ENCODE measurements around the gene VDR.

The VDR gene

GRCh38 chr12:47860279-47860841 lies 44.4 kb downstream of the VDR start:
- TF ChIP-seq EZH2phosphoT487 (IDR thresholded peaks at IDR 0.05; ENCODE audit: borderline replicate concordance, low read length) (no peak), CTCF (IDR thresholded peaks at IDR 0.05; ENCODE audit: low read depth, low read length, poor library complexity, severe bottlenecking) (no peak)
- H3K9me2 ChIP-seq (replicated peaks; ENCODE audit: control insufficient read depth, low read length), result no peaks in the 10 kb centered on the region

GRCh38 chr12:47858511-47859266 lies 46.1 kb downstream of the VDR start:
- Histone ChIP-seq H3K27me3 (ENCODE audit: control insufficient read depth, low read length) (no peaks in the 10 kb centered on the region), H3K4me1 (ENCODE audit: control insufficient read depth, low read length) (no peaks in the 10 kb centered on the region), H3K4me2 (ENCODE audit: low read length) (no peak overlapping the region), H3K9me3 (ENCODE audit: control insufficient read depth, insufficient read depth, low read length) (no peaks in the 10 kb centered on the region), H3K9me2 (replicated peaks; ENCODE audit: control insufficient read depth, low read length) (no peaks in the 10 kb centered on the region), H4K20me1 (ENCODE audit: control insufficient read depth, insufficient read depth, low read depth, low read length) (no peaks in the 10 kb centered on the region), H3K4me3 (ENCODE audit: low read length) (no peak overlapping the region), H3F3A (ENCODE audit: control insufficient read depth, insufficient read depth) (no peaks in the 10 kb centered on the region), H3K36me3 (ENCODE audit: control insufficient read depth, low read length) (no peaks in the 10 kb centered on the region), H3K79me2 (ENCODE audit: control insufficient read depth, low read length) (no peaks in the 10 kb centered on the region), H3K27ac (ENCODE audit: low read depth, low read length) (no peak overlapping the region)
- TF ChIP-seq EZH2phosphoT487 (IDR thresholded peaks at IDR 0.05; ENCODE audit: borderline replicate concordance, low read length) (no peak), CTCF (IDR thresholded peaks at IDR 0.05; ENCODE audit: low read depth, low read length, poor library complexity, severe bottlenecking) (no peak)

More at GRCh38 chr12:47860279-47860841, 44.4 kb downstream of the VDR start:
- no peaks in the 10 kb centered on the region for H3K4me1 ChIP-seq (ENCODE audit: control insufficient read depth, low read length)
- H3K27me3 ChIP-seq (ENCODE audit: control insufficient read depth, low read length), result no peaks in the 10 kb centered on the region
- no peaks in the 10 kb centered on the region for H3K79me2 ChIP-seq (ENCODE audit: control insufficient read depth, low read length)
- H3F3A ChIP-seq (ENCODE audit: control insufficient read depth, insufficient read depth), result no peaks in the 10 kb centered on the region
- H3K4me2 ChIP-seq (ENCODE audit: low read length), result no peak overlapping the region
- H3K27ac ChIP-seq (ENCODE audit: low read depth, low read length), result no peak overlapping the region
- H3K9me3 ChIP-seq (ENCODE audit: control insufficient read depth, insufficient read depth, low read length), result no peaks in the 10 kb centered on the region
- no peak overlapping the region for H3K4me3 ChIP-seq (ENCODE audit: low read length)
- H3K36me3 ChIP-seq (ENCODE audit: control insufficient read depth, low read length), result no peaks in the 10 kb centered on the region
- no peaks in the 10 kb centered on the region for H4K20me1 ChIP-seq (ENCODE audit: control insufficient read depth, insufficient read depth, low read depth, low read length)

GRCh38 chr12:47856721-47857575 lies 47.8 kb downstream of the VDR start:
- Histone ChIP-seq H4K20me1 (ENCODE audit: control insufficient read depth, insufficient read depth, low read depth, low read length) (no peaks in the 10 kb centered on the region), H3K79me2 (ENCODE audit: control insufficient read depth, low read length) (no peaks in the 10 kb centered on the region)

More at GRCh38 chr12:47856721-47857575, 47.8 kb downstream of the VDR start:
- H3K4me2 ChIP-seq (ENCODE audit: low read length), result no peak overlapping the region
- no peaks in the 10 kb centered on the region for H3K27me3 ChIP-seq (ENCODE audit: control insufficient read depth, low read length)
- H3K27ac ChIP-seq (ENCODE audit: low read depth, low read length), result no peak overlapping the region
- H3K4me3 ChIP-seq (ENCODE audit: low read length), result no peak overlapping the region
- H3K9me3 ChIP-seq (ENCODE audit: control insufficient read depth, insufficient read depth, low read length), result no peaks in the 10 kb centered on the region
- no peaks in the 10 kb centered on the region for H3K9me2 ChIP-seq (replicated peaks; ENCODE audit: control insufficient read depth, low read length)
- TF ChIP-seq CTCF (IDR thresholded peaks at IDR 0.05; ENCODE audit: low read depth, low read length, poor library complexity, severe bottlenecking), result no peak
- TF ChIP-seq EZH2phosphoT487 (IDR thresholded peaks at IDR 0.05; ENCODE audit: borderline replicate concordance, low read length), result no peak
- no peaks in the 10 kb centered on the region for H3K36me3 ChIP-seq (ENCODE audit: control insufficient read depth, low read length)
- no peaks in the 10 kb centered on the region for H3F3A ChIP-seq (ENCODE audit: control insufficient read depth, insufficient read depth)
- no peaks in the 10 kb centered on the region for H3K4me1 ChIP-seq (ENCODE audit: control insufficient read depth, low read length)
